Mucosa of descending colon (tissue), 3 donors: ENCODE measurements around the gene SYNE3. TPM values are rescaled to one million over a fixed set of nuclear protein-coding genes. Genes with fewer than 3 reads are reported as not detected.

Source experiments
- ATAC-seq: fragments of 200-7000 bp; cut with Tn5 transposase; one replicate; pipeline ENCODE4 v1.9.1; 2020; ENCODE audit warnings: mild to moderate bottlenecking, moderate library complexity
- DNase-seq, 3 donors: peaks; one replicate each; pipeline ENCODE4 v3.0.0-alpha.2; 2020
- H3K36me3 ChIP-seq: fragments of 200-600 bp; one replicate; pipeline ENCODE4 v1.8.0; 2021; ENCODE audit warnings: low read depth, mild to moderate bottlenecking
- H3K4me1 ChIP-seq: fragments of 200-600 bp; one replicate; pipeline ENCODE4 v1.8.0; 2021; ENCODE audit warnings: low read depth, mild to moderate bottlenecking
- H3K4me3 ChIP-seq: fragments of 200-600 bp; one replicate; pipeline ENCODE4 v1.8.0; 2021; ENCODE audit warnings: mild to moderate bottlenecking
- H3K9me3 ChIP-seq: fragments of 200-600 bp; one replicate; pipeline ENCODE4 v1.8.0; 2021; ENCODE audit warnings: mild to moderate bottlenecking
- intact Hi-C, 2 donors: fragments of 100-400 bp; cut with DNase I in 1 of 2; cut with micrococcal nuclease in 1 of 2; formaldehyde crosslinking; loops; one replicate each; pipeline versions ENCODE4 v1.11.0 to v1.11.1; 2022; cut with DNase I, micrococcal nuclease
- total RNA-seq, 3 donors: library from RNA; stranded (reverse); fragmentation: NEBNext Ultra II Directional in 2 of 3; extraction: Animal tissue kit (Norgen Biotek cat#: 25700) in 2 of 3; gene quantifications; one replicate each; pipeline versions ENCODE4 v1.2.1 to v1.2.4, GENCODE V29; 2021 to 2023
- TF ChIP-seq, protein P1 (sequence below): fragments of 200-600 bp; IDR thresholded peaks from one replicate; pipeline ENCODE4 v1.8.0; 2022; ENCODE audit warnings: antibody characterized with exemption, mild to moderate bottlenecking
- donor health status: DM: no; HTN: no; CAD: no; lungs with moderate emphysema.
- donor health status: DM: no; HTN: no; CAD: no.
- donor health status: DM: no; HTN: yes; CAD: no.

The SYNE3 gene
- total RNA-seq, 3 donors from 2014 or later = 13.8 to 16.4 (median 13.9) TPM

DNA sequence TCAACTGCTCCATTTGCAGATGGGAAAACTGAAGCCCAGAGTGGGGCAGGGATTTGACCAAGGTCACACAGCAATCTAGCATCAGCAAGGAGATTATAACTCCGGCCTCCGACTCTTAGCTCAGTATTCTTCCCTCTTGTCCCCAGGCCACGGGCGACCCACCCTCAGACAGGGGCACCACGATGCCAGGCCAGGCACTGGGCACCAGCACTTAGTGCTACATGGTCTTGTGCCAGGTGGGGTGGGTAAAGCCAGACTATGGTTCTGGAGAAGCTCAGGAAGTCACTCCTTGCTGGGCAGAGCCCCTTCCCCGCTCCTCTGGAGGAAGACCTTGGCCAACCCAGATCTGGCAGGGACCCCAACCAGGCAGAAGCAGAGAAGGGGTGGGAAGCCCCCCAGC is 41.5 kb downstream of the SYNE3 start:
- ATAC-seq = no peak
- peak in 1 of 3 donors; percentile 27 for DNase-seq
- Histone ChIP-seq H3K36me3 (no peaks in the 10 kb centered on the region), H3K9me3 (no peaks in the 10 kb centered on the region), H3K4me3 (no peak overlapping the region), H3K4me1 (peaks cover 2% of the 10 kb centered on the region)
- TF ChIP-seq, protein P1, sequence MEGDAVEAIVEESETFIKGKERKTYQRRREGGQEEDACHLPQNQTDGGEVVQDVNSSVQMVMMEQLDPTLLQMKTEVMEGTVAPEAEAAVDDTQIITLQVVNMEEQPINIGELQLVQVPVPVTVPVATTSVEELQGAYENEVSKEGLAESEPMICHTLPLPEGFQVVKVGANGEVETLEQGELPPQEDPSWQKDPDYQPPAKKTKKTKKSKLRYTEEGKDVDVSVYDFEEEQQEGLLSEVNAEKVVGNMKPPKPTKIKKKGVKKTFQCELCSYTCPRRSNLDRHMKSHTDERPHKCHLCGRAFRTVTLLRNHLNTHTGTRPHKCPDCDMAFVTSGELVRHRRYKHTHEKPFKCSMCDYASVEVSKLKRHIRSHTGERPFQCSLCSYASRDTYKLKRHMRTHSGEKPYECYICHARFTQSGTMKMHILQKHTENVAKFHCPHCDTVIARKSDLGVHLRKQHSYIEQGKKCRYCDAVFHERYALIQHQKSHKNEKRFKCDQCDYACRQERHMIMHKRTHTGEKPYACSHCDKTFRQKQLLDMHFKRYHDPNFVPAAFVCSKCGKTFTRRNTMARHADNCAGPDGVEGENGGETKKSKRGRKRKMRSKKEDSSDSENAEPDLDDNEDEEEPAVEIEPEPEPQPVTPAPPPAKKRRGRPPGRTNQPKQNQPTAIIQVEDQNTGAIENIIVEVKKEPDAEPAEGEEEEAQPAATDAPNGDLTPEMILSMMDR = no peak
- intact Hi-C loops = no loop called here

DNA sequence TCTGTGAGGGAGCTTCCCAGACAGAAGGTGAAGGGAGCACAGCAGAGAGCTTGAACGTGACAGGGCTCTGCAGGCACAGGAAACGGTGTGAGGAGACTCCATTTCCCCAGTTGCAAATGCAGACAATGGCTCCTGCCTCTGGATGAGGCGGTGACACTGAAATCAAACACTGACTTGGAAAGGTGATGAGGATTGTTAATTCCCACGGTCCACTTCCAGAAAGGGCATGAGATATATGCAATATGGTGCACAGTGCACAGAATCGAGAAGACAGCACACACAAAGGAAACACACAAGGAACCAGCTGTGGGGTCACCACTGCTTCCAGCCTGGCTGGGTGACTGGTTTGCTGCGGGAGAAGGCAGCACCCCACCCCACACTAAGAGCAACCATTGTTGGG is 42.0 kb downstream of the SYNE3 start:
- Histone ChIP-seq H3K36me3 (no peaks in the 10 kb centered on the region), H3K4me3 (no peak overlapping the region), H3K9me3 (no peaks in the 10 kb centered on the region), H3K4me1 (peaks cover 2% of the 10 kb centered on the region)
- ATAC-seq (no peak), DNase-seq (peak in 1 of 3 donors; percentile 2)
- TF ChIP-seq, protein P1 = no peak
- intact Hi-C loops = no loop called here

DNA sequence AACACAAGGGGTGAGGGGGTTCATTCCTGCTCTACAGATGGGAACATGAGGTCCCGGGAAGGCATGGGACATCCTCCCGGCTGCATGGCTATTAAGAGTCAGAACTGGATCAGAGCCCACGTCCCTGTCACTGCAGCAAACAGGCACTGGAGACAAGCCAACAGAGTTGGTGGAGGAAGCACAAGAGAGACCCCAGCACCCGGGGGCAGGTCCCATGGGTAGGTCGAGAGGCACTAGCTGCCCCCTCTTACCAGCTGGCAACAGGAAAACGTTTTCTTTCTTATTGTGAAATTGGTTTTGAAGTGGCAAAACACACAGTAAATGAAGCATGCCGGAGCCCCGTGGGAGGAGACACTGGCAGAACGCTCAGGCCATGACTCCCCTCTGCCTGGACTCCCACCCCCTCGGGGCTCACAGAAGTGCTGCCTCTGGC is 43.6 kb downstream of the SYNE3 start:
- Histone ChIP-seq H3K4me3 (no peak overlapping the region), H3K4me1 (peaks cover 16% of the 10 kb centered on the region), H3K36me3 (no peaks in the 10 kb centered on the region), H3K9me3 (no peaks in the 10 kb centered on the region)
- DNase-seq = no peak
- intact Hi-C loops = no loop called here
- TF ChIP-seq, protein P1 = no peak
- no peak for ATAC-seq

DNA sequence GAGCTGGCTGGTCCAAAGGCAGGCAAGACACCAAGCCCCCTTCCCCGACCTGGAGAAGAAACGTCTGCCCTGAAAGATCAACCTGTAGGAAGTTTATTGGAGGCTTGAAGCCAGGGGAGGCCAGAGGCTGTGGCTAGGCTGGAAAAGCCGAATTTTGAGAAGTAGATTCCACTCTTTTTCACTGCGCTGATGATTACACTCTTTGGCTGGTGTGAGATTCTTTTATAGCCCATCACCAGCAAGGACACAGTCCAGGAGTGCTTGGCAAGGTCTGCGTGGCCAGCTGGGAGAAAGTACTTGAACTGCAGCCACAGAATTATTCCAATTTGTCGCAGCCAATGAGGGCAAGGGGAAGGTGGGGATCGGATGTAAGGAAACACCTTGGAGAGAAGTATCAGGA is 45.0 kb downstream of the SYNE3 start:
- peaks cover 20% of the 10 kb centered on the region for H3K4me1 ChIP-seq
- no peaks in the 10 kb centered on the region for H3K9me3 ChIP-seq
- TF ChIP-seq, protein P1 = no peak
- H3K4me3 ChIP-seq = no peak overlapping the region
- DNase-seq (no peak), ATAC-seq (no peak)
- no peaks in the 10 kb centered on the region for H3K36me3 ChIP-seq
- intact Hi-C loops = no loop called here

DNA sequence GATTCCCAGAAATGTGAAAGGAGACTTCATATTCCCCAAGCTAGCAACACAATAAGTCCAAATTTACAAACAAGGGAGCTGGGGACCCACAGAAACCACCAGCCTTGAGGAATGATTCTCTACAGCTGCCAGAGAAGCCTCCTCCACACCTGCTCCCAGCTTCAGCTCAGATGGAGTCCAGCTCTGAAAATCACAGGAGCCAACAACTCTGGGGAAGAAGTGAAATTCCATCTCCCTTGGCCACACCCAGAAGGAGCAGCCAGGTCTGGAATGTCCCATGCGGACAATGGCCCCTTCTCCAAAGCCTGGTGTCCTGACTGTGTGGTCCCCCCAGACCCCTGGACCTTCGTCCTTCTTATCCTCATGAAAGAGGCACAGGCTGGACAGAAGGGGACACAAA is 45.4 kb downstream of the SYNE3 start:
- Histone ChIP-seq H3K9me3 (no peaks in the 10 kb centered on the region), H3K4me1 (peaks cover 20% of the 10 kb centered on the region), H3K4me3 (no peak overlapping the region), H3K36me3 (no peaks in the 10 kb centered on the region)
- TF ChIP-seq, protein P1 = no peak
- intact Hi-C loops = no loop called here
- ATAC-seq (no peak), DNase-seq (no peak)

DNA sequence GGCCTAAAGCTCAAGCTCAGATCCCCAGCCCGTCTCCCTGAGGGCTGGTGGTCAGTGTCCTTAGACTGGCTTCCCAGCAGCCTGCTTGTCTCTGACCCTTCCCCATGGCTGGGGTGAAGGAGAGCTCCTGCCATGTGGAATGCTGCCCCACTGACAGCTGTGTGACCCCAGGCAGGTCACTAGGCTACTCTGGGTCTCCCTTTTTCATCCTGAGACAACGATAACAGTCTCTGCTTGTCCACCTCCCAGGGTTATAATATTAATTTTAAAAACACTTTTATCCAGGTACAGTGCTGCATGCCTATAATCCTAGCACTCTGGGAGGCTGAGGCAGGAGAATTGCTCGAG is 47.3 kb downstream of the SYNE3 start:
- intact Hi-C loops = no loop called here
- DNase-seq = peak in 1 of 3 donors; percentile 39
- Histone ChIP-seq H3K4me3 (no peak overlapping the region), H3K36me3 (no peaks in the 10 kb centered on the region), H3K4me1 (peaks cover 20% of the 10 kb centered on the region), H3K9me3 (no peaks in the 10 kb centered on the region)
- TF ChIP-seq, protein P1 = no peak
- no peak for ATAC-seq
